Smooth muscle cell of the brain vasculature (primary cell): ENCODE data around the gene CDK14.
"Not testable (repeated sequence)": the region's sequence is repeated elsewhere in the genome, so short reads cannot be mapped to it uniquely, and the experiment has no call there.

Source experiments
- DNase-seq: peaks from one replicate; pipeline ENCODE4 v3.0.0-alpha.2; 2012; ENCODE audit warnings: low read depth, low spot score

The CDK14 gene

GRCh38 chr7:90891529-90891928 is 295.4 kb downstream of the CDK14 start:
- no peak for DNase-seq

- no peak for DNase-seq
Observed at GRCh38 chr7:90892213-90892612, 296.1 kb downstream of the CDK14 start.

GRCh38 chr7:90894122-90894521 is 298.0 kb downstream of the CDK14 start:
- DNase-seq, result no peak

- DNase-seq, result no peak
Observed at GRCh38 chr7:90896458-90896857, 300.3 kb downstream of the CDK14 start.

GRCh38 chr7:90897961-90898469 is 301.9 kb downstream of the CDK14 start:
- peak; percentile 2 for DNase-seq

- no peak for DNase-seq
Observed at GRCh38 chr7:90900628-90901356, 304.7 kb downstream of the CDK14 start.

- DNase-seq, result no peak
Observed at GRCh38 chr7:90903841-90904240, 307.7 kb downstream of the CDK14 start.

GRCh38 chr7:90910136-90910535 is 314.0 kb downstream of the CDK14 start:
- DNase-seq, result no peak

GRCh38 chr7:90916319-90916718 is 320.2 kb downstream of the CDK14 start:
- no peak for DNase-seq

- DNase-seq, result no peak
Observed at GRCh38 chr7:90917539-90917938, 321.4 kb downstream of the CDK14 start.

GRCh38 chr7:90918303-90918702 is 322.2 kb downstream of the CDK14 start:
- DNase-seq, result no peak

- no peak for DNase-seq
Observed at GRCh38 chr7:90919816-90920215, 323.7 kb downstream of the CDK14 start.

- no peak for DNase-seq
Observed at GRCh38 chr7:90920336-90920735, 324.2 kb downstream of the CDK14 start.

- no peak for DNase-seq
Observed at GRCh38 chr7:90923541-90923997, 327.4 kb downstream of the CDK14 start.

- DNase-seq, result not testable (repeated sequence)
Observed at GRCh38 chr7:90928700-90929424, 332.7 kb downstream of the CDK14 start.

- DNase-seq, result no peak
Observed at GRCh38 chr7:90931986-90932916, 336.1 kb downstream of the CDK14 start.

- no peak for DNase-seq
Observed at GRCh38 chr7:90933041-90933440, 336.9 kb downstream of the CDK14 start.

- no peak for DNase-seq
Observed at GRCh38 chr7:90933984-90934383, 337.9 kb downstream of the CDK14 start.

- no peak for DNase-seq
Observed at GRCh38 chr7:90938371-90938770, 342.2 kb downstream of the CDK14 start.

GRCh38 chr7:90939666-90940065 is 343.5 kb downstream of the CDK14 start:
- DNase-seq, result no peak

GRCh38 chr7:90944021-90944420 is 347.9 kb downstream of the CDK14 start:
- DNase-seq, result no peak
